ENCODE measurements around the gene HRAS. TPM values are rescaled to one million over a fixed set of nuclear protein-coding genes. Genes with fewer than 3 reads are reported as not detected.

The HRAS gene
- total RNA-seq, 1 donor from 2014 or later: 150 TPM

DNA sequence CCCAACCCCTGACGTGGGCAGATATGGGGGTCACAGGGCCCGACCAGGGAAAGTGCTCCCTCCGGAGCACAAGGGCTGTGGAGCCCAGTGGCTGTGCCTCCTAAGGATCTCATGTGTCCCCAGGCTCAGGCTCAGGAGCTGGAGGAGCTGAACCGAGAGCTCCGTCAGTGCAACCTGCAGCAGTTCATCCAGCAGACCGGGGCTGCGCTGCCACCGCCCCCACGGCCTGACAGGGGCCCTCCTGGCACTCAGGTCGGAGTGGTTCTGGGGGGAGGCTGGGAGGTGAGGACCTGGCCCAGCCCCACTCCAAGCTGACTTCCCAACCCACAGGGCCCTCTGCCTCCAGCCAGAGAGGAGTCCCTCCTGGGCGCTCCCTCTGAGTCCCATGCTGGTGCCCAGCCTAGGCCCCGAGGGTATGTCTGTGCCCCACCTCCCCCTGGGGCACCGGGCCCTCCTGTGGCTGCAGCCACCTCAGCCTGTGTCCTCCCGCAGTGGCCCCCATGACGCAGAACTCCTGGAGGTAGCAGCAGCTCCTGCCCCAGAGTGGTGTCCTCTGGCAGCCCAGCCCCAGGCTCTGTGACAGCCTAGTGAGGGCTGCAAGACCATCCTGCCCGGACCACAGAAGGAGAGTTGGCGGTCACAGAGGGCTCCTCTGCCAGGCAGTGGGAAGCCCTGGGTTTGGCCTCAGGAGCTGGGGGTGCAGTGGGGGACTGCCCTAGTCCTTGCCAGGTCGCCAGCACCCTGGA lies 27.9 kb upstream of the HRAS start:
- no peak overlapping the region for H3K4me3 ChIP-seq (ENCODE audit: low read depth, low read length)
- no peak for DNase-seq (ENCODE audit: low read depth)
- TF ChIP-seq, protein P1, sequence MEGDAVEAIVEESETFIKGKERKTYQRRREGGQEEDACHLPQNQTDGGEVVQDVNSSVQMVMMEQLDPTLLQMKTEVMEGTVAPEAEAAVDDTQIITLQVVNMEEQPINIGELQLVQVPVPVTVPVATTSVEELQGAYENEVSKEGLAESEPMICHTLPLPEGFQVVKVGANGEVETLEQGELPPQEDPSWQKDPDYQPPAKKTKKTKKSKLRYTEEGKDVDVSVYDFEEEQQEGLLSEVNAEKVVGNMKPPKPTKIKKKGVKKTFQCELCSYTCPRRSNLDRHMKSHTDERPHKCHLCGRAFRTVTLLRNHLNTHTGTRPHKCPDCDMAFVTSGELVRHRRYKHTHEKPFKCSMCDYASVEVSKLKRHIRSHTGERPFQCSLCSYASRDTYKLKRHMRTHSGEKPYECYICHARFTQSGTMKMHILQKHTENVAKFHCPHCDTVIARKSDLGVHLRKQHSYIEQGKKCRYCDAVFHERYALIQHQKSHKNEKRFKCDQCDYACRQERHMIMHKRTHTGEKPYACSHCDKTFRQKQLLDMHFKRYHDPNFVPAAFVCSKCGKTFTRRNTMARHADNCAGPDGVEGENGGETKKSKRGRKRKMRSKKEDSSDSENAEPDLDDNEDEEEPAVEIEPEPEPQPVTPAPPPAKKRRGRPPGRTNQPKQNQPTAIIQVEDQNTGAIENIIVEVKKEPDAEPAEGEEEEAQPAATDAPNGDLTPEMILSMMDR (IDR thresholded peaks at IDR 0.05; ENCODE audit: insufficient read depth, low read length, severe bottlenecking): no peak
- H3K27me3 ChIP-seq (ENCODE audit: control insufficient read depth, insufficient read depth, low read length): no peaks in the 10 kb centered on the region
- peaks cover 26% of the 10 kb centered on the region for H3K36me3 ChIP-seq (ENCODE audit: control insufficient read depth, insufficient read depth, low read length)
- no peak for FAIRE-seq

DNA sequence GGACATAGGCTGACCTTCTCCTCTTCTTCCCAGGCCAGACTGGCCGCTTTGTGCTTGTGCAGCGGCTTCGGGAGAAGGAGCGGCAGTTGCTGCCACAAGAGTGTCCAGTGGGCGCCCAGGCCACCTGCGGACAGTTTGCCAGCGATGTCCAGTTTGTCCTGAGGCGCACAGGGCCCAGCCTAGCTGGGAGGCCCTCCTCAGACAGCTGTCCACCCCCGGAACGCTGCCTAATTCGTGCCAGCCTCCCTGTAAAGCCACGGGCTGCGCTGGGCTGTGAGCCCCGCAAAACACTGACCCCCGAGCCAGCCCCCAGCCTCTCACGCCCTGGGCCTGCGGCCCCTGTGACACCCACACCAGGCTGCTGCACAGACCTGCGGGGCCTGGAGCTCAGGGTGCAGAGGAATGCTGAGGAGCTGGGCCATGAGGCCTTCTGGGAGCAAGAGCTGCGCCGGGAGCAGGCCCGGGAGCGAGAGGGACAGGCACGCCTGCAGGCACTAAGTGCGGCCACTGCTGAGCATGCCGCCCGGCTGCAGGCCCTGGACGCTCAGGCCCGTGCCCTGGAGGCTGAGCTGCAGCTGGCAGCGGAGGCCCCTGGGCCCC lies 26.8 kb upstream of the HRAS start:
- H3K27me3 ChIP-seq (ENCODE audit: control insufficient read depth, insufficient read depth, low read length): no peaks in the 10 kb centered on the region
- TF ChIP-seq, protein P1 (IDR thresholded peaks at IDR 0.05; ENCODE audit: insufficient read depth, low read length, severe bottlenecking): no peak
- H3K36me3 ChIP-seq (ENCODE audit: control insufficient read depth, insufficient read depth, low read length): peaks cover 23% of the 10 kb centered on the region
- DNase-seq (ENCODE audit: low read depth) (no peak), FAIRE-seq (no peak)
- peak overlapping the region; percentile 70 for H3K4me3 ChIP-seq (ENCODE audit: low read depth, low read length)

DNA sequence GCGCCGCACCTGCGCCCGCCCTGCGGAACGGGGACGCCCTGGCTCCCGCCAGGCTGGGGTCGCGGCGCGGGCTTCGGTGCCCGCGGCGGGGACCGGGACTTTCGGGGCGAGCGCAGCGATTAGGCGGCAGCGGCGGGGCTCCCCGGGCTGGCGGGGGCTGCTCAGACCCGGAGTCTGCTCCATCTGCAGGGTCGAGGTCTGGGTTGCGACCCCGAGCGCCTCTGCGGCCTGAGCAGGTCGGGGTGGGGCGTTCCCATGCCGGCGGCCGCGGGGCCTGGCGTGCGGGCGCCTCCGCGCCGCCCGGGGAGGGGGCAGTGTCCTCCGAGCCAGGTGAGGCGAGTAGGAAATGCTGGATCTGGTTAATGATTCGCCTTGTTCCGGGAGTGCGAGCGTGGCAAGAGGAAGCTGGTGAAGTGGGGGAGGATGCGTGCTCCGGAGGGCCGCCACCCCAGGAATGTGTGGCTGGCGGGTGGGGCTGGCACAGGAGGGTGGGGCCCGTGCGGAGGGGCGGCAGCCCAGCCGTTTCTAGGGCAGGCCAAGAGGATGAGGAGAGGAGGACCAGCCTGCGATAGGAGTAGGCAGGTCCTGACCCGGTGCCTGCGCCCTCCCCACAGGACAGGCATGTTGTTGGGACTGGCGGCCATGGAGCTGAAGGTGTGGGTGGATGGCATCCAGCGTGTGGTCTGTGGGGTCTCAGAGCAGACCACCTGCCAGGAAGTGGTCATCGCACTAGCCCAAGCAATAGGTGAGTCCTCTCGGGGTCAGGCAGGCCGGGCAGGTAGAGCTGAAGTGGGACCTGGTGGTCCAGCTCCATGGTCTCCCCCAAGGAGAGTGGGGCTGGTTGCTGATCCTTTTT lies 26.0 kb upstream of the HRAS start:
- H3K4me3 ChIP-seq (ENCODE audit: low read depth, low read length): peak overlapping the region; percentile 70
- FAIRE-seq: no peak
- no peaks in the 10 kb centered on the region for H3K27me3 ChIP-seq (ENCODE audit: control insufficient read depth, insufficient read depth, low read length)
- peaks cover 21% of the 10 kb centered on the region for H3K36me3 ChIP-seq (ENCODE audit: control insufficient read depth, insufficient read depth, low read length)
- TF ChIP-seq, protein P1 (IDR thresholded peaks at IDR 0.05; ENCODE audit: insufficient read depth, low read length, severe bottlenecking): no peak
- DNase-seq (ENCODE audit: low read depth): peak; percentile 57

DNA sequence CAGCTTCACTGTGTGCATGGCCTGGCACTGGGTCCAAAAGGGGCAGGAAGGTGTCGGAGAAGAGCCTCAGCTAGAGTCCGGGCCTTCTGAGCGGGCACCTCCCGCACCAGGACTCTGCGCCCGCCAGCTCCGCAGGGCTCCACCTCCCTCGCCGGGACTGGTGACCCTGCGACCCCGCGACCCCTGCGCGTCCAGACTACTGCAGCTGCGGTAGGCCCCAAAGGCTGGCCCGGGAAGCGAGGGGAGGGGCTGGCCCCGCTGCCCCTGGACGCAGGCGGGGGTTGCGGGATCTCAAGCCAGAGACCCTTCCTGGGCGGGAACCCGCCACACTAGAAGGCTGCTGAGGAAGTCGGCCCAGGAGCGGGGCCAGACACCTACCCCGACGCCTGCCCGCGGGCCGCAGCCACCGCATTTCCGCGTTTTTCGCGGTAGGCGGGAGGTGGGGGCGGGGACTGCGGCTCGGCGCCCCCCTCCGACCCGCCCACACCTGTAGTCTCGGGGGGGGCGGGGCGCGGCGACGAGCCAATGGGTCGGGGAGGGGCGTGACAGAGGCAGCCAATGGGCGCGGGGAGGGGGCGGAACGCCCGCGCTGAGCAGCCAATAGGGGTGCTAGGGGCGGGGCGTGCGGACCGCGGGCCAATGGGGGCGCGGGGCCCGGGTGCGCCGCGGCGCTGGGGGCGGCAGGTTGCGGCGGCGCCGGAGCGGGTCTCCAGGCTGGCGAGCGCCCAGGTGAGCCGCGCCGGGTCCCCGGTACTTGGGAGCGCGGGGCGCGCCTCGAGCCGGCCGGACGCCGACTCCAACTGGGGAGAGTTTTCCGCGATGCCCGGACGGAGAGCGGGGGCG lies 25.1 kb upstream of the HRAS start, which contains the start of the genes LMNTD2 and RASSF7:
Gene LMNTD2, minus strand, starts transcription at position 434 of the 843 bp plus-strand sequence. Its CDS starts 22 bp downstream, at position 412.
Gene RASSF7, plus strand, starts transcription at position 666 of the 843 bp plus-strand sequence. CDS start 799 bp downstream, outside the sequence.
- TF ChIP-seq, protein P1 (IDR thresholded peaks at IDR 0.05; ENCODE audit: insufficient read depth, low read length, severe bottlenecking): no peak
- DNase-seq (ENCODE audit: low read depth) (peak; percentile 64), FAIRE-seq (no peak)

DNA sequence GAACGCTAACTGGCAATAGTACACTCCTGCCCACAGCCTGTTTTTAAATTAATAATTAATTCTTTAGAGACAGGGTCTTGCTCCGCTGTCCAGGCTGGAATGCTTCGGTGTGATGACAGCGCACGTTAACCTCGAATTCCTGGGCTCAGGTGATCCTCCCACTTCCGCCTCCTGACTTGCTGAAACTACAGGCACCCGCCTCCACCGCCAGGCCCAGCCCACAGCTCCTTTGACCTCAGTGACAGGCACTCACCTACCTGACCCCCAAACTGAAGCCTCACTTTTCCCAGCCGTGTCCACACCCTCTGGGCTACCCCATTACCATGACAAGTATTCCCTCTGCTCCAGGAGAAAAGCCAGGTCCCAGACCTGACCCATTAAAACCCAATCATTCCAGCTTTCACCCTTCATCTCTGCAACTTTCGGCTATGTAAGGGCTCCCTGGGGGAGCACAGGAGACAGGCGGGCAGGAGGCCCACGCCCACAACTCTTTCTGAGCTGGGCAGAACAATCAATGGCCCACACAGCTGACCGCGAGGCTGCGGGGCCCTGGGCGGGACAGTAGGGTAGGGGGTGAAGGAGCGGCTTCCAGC lies 24.4 kb upstream of the HRAS start:
- Histone ChIP-seq H3K27me3 (ENCODE audit: control insufficient read depth, insufficient read depth, low read length) (no peaks in the 10 kb centered on the region), H3K4me3 (ENCODE audit: low read depth, low read length) (peak overlapping the region; percentile 46), H3K36me3 (ENCODE audit: control insufficient read depth, insufficient read depth, low read length) (peaks cover 16% of the 10 kb centered on the region)
- TF ChIP-seq, protein P1 (IDR thresholded peaks at IDR 0.05; ENCODE audit: insufficient read depth, low read length, severe bottlenecking): no peak
- DNase-seq (ENCODE audit: low read depth) (no peak), FAIRE-seq (no peak)

More for the DNA sequence above, 25.1 kb upstream of the HRAS start, which contains the start of the genes LMNTD2 and RASSF7:
- H3K4me3 ChIP-seq (ENCODE audit: low read depth, low read length): peak within 1 kb of the TSS; percentile 70
- peaks cover 16% of the 10 kb centered on the region for H3K36me3 ChIP-seq (ENCODE audit: control insufficient read depth, insufficient read depth, low read length)
- no peaks in the 10 kb centered on the region for H3K27me3 ChIP-seq (ENCODE audit: control insufficient read depth, insufficient read depth, low read length)
